Measurements from ENCODE around the gene EPB41L3. TPM values are rescaled to one million over a fixed set of nuclear protein-coding genes. Genes with fewer than 3 reads are reported as not detected.

Gene EPB41L3
- total and polyA plus RNA-seq, 2 experiments from 2014 or later: 8.0 to 11.7 TPM

DNA sequence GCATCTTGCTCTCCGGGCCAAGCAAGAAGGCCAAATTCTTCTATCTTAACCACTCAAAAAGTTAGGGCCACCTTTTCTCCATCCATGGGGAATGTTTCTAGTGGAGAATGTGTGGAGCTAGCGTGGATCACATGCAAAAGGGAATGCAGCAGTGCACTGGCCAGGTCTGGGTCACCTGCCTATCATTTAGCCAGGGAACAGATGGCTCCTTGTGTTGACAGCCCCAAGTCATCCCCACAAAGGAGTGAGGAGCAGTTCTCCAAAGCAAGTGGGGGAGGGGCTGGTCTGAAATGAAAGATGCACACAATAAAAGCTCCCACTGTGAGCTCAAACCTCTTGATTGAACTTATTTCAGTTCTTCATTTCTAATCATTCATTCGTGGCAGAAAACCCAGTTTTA, 19.1 kb downstream of the EPB41L3 start:
- no peak overlapping the region for H3K4me2 ChIP-seq
- no peaks in the 10 kb centered on the region for H3K27me3 ChIP-seq (ENCODE audit: insufficient read depth)
- H3K4me1 ChIP-seq (ENCODE audit: insufficient read depth): no peaks in the 10 kb centered on the region
- H3K4me3 ChIP-seq: no peak overlapping the region
- Mint-ChIP-seq H3K36me3 (ENCODE audit: low read depth) (no peaks in the 10 kb centered on the region), H3K4me3 (no peak overlapping the region), H3K27me3 (ENCODE audit: insufficient read depth, low read depth, poor library complexity) (no peaks in the 10 kb centered on the region), H3K9me3 (no peaks in the 10 kb centered on the region; the same call in 2 of the 3 replicates), H3K4me1 (peaks cover 12% of the 10 kb centered on the region), H3K27ac (no peak overlapping the region)
- no peaks in the 10 kb centered on the region for H3F3A ChIP-seq (replicated peaks; ENCODE audit: low read depth)
- DNase-seq (ENCODE audit: low spot score) (no peak), ATAC-seq (no peak)
- no peak overlapping the region for H2AFZ ChIP-seq
- no peaks in the 10 kb centered on the region for H4K20me1 ChIP-seq (replicated peaks; ENCODE audit: insufficient read depth)
- no peaks in the 10 kb centered on the region for H3K36me3 ChIP-seq (ENCODE audit: insufficient read depth)
- no peak for TF ChIP-seq POLR2AphosphoS5 (IDR thresholded peaks at IDR 0.05; ENCODE audit: low read depth)
- no peak for TF ChIP-seq STAT1 (IDR thresholded peaks at IDR 0.05; ENCODE audit: unreplicated experiment)
- no peak for TF ChIP-seq ZNF114 (CRISPR knock-in tag; IDR thresholded peaks at IDR 0.05)
- TF ChIP-seq CREB1 (CRISPR knock-in tag; IDR thresholded peaks at IDR 0.05; ENCODE audit: low read depth): no peak
- no peak overlapping the region for H3K27ac ChIP-seq (ENCODE audit: low read depth)
- no peaks in the 10 kb centered on the region for H3K9me2 ChIP-seq (ENCODE audit: insufficient read depth)
- H3K79me2 ChIP-seq (replicated peaks; ENCODE audit: insufficient read depth): no peaks in the 10 kb centered on the region

GRCh38 chr18:5521000-5521399, 22.8 kb downstream of the EPB41L3 start:
- Histone ChIP-seq H3K9me2 (ENCODE audit: insufficient read depth) (no peaks in the 10 kb centered on the region), H3K27me3 (ENCODE audit: insufficient read depth) (no peaks in the 10 kb centered on the region), H3K4me1 (ENCODE audit: insufficient read depth) (no peaks in the 10 kb centered on the region), H3K27ac (ENCODE audit: low read depth) (no peak overlapping the region), H2AFZ (no peak overlapping the region), H4K20me1 (replicated peaks; ENCODE audit: insufficient read depth) (no peaks in the 10 kb centered on the region), H3K36me3 (ENCODE audit: insufficient read depth) (no peaks in the 10 kb centered on the region), H3K4me2 (no peak overlapping the region), H3F3A (replicated peaks; ENCODE audit: low read depth) (no peaks in the 10 kb centered on the region), H3K4me3 (no peak overlapping the region), H3K79me2 (replicated peaks; ENCODE audit: insufficient read depth) (no peaks in the 10 kb centered on the region)
- peaks cover 6% of the 10 kb centered on the region; the same call in 1 of the 3 replicates for H3K4me1 Mint-ChIP-seq
- H3K9me3 Mint-ChIP-seq: no peaks in the 10 kb centered on the region; the same call in 2 of the 3 replicates
- H3K36me3 Mint-ChIP-seq (ENCODE audit: low read depth): no peaks in the 10 kb centered on the region
- H3K27ac Mint-ChIP-seq: no peak overlapping the region
- no peak overlapping the region for H3K4me3 Mint-ChIP-seq
- DNase-seq (ENCODE audit: low spot score): no peak
- H3K27me3 Mint-ChIP-seq (ENCODE audit: insufficient read depth, low read depth, poor library complexity): no peaks in the 10 kb centered on the region
- TF ChIP-seq CREB1 (CRISPR knock-in tag; IDR thresholded peaks at IDR 0.05; ENCODE audit: low read depth): no peak
- TF ChIP-seq, protein P1, sequence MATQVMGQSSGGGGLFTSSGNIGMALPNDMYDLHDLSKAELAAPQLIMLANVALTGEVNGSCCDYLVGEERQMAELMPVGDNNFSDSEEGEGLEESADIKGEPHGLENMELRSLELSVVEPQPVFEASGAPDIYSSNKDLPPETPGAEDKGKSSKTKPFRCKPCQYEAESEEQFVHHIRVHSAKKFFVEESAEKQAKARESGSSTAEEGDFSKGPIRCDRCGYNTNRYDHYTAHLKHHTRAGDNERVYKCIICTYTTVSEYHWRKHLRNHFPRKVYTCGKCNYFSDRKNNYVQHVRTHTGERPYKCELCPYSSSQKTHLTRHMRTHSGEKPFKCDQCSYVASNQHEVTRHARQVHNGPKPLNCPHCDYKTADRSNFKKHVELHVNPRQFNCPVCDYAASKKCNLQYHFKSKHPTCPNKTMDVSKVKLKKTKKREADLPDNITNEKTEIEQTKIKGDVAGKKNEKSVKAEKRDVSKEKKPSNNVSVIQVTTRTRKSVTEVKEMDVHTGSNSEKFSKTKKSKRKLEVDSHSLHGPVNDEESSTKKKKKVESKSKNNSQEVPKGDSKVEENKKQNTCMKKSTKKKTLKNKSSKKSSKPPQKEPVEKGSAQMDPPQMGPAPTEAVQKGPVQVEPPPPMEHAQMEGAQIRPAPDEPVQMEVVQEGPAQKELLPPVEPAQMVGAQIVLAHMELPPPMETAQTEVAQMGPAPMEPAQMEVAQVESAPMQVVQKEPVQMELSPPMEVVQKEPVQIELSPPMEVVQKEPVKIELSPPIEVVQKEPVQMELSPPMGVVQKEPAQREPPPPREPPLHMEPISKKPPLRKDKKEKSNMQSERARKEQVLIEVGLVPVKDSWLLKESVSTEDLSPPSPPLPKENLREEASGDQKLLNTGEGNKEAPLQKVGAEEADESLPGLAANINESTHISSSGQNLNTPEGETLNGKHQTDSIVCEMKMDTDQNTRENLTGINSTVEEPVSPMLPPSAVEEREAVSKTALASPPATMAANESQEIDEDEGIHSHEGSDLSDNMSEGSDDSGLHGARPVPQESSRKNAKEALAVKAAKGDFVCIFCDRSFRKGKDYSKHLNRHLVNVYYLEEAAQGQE (IDR thresholded peaks at IDR 0.05; ENCODE audit: unreplicated experiment): no peak
- no peak for TF ChIP-seq ETS1 (IDR thresholded peaks at IDR 0.05)
- no peak for TF ChIP-seq ZNF331 (CRISPR knock-in tag; IDR thresholded peaks at IDR 0.05; ENCODE audit: low read depth)
- no peak for TF ChIP-seq EZH2 (IDR thresholded peaks at IDR 0.05; ENCODE audit: low read depth, unreplicated experiment)
- TF ChIP-seq ZNF114 (CRISPR knock-in tag; IDR thresholded peaks at IDR 0.05): no peak
- no peak for TF ChIP-seq NANOG (IDR thresholded peaks at IDR 0.05; ENCODE audit: borderline replicate concordance)
- no peak for TF ChIP-seq JUNB (IDR thresholded peaks at IDR 0.05; ENCODE audit: unreplicated experiment)
- ATAC-seq: no peak
